ENCODE results near the gene BFSP2.

GRCh38 chr3:133451309-133451708 is 51.5 kb downstream of the BFSP2 start:
- no peak for TF ChIP-seq CTCF (IDR thresholded peaks at IDR 0.05)
- no peak for TF ChIP-seq POLR2A (IDR thresholded peaks at IDR 0.05)
